Stimulated activated CD4-positive, alpha-beta T cell treated with anti-CD3 and anti-CD28 coated beads, Interleukin-4, amount 100 ng/mL, for 48 hours (primary cell): ENCODE data around the gene TADA3.

Experiments used
- DNase-seq, 2 donors: peaks; one replicate each; pipeline ENCODE4 v3.0.0-alpha.2; 2020; ENCODE audit warnings: low read depth in 2 of 2

The TADA3 gene

DNA sequence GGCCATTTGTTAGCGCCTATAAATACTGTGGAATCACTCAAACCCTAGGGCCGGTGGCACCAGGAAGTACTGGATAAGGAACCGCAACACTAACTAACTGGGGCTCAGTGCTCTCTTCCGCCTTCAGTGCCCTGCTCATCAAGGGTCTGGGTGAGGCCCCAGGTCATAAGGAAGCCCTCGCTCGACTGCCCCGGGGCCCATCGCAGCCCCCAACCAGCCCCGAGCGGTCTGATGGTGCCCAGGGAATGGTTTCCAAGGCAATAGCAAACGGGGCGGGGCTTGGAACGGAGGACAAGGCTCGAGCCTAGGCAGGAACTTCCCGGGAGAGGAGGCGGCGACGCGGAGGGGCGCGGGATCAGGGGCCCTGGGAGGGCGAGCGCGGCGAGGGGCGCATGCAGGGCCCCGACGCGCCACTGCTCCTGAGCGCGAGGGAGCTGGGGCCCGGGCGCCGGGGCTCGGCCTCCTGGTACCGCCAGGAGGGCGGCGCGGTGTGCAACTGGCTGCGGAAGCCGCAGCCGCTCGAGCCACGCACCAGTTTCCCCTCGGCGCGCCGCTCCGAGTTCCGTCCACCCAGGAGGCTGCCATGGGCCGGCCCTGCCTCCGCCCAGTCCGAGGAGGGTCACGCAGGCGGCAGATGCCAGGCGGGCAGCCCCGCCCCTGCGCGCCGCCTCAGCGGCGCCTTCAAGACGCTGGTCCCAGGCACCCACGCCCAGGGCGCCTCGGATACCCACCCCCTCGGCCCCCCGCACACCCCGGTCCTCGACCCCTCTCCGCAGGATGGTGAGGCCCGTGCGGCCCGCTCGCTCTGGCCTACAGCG, 17.6 kb upstream of the TADA3 start, which contains the start of gene TTLL3:
TTLL3 (plus strand) TSS at position 648 of the 818 bp plus-strand sequence. CDS start 400 bp downstream, outside the sequence.
- no peak for DNase-seq

DNA sequence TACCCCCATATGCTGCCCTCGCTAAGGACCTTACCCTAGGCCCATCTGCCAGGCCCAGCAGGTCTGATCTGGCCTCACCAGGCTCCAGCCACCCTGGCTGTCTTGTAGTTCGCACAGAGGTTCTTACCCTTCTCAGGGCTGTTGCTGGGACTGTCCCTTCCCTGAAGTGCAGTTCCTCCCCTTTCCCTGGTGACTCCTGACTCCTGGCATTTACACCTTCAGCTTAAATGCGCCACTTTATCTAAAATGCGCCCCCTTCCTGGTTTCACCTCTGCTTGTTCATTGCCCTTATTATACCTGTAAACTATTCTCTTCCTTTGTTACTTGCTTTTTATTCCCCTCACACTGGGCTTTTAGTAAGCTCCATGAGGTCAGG, 17.0 kb upstream of the TADA3 start:
- no peak for DNase-seq

DNA sequence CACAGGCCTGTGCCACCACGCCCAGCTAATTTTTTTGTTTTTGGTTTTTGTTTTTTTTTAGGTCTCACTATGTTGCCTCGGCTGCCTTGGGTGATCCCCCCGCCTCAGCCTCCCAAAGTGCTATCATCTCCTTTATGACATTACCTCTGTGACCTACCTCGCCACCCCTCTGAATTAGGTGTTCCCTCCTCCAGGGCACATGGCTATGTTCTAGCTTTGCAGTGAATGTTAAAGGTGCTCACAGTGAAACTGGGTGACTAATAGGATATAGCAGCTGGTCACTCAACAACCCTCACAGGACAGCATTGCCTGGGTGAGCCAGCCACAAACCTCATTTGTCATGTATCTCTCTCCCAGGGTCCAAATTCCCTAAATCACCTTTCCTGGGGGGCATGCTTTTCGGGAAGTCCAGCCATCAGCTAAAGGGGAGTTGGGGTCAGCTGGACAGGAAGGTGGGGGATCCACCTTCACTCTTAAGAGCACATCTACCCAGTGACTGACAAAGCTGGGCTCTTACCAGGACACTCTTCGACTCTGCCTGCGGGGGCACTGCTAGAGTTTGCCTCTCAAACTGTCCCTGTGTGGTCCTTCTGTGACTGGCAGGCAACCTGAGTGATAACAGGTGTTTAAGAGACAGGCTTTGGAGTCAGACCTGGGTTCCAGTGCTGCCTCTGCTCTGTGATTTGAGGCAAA, 16.2 kb upstream of the TADA3 start:
- peak in 1 of 2 donors; percentile 35 for DNase-seq

DNA sequence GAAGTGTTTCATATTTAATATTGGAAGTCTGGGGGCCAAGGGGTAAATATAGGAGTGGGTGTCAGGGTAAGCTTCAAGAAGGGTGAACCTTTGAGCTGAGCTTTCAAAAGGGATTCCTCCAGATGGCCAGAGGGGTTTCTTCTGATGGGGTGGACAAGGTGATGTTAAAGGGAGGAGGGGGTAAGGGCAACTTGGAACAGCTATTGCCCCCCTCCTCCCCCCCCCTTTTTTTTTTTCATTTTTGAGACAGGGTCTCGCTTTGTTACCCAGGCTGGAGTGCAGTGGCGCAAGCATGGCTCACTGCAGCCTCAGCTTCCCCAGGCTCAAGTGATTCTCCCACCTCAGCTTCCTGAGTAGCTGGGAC, 15.7 kb upstream of the TADA3 start:
- DNase-seq: no peak

DNA sequence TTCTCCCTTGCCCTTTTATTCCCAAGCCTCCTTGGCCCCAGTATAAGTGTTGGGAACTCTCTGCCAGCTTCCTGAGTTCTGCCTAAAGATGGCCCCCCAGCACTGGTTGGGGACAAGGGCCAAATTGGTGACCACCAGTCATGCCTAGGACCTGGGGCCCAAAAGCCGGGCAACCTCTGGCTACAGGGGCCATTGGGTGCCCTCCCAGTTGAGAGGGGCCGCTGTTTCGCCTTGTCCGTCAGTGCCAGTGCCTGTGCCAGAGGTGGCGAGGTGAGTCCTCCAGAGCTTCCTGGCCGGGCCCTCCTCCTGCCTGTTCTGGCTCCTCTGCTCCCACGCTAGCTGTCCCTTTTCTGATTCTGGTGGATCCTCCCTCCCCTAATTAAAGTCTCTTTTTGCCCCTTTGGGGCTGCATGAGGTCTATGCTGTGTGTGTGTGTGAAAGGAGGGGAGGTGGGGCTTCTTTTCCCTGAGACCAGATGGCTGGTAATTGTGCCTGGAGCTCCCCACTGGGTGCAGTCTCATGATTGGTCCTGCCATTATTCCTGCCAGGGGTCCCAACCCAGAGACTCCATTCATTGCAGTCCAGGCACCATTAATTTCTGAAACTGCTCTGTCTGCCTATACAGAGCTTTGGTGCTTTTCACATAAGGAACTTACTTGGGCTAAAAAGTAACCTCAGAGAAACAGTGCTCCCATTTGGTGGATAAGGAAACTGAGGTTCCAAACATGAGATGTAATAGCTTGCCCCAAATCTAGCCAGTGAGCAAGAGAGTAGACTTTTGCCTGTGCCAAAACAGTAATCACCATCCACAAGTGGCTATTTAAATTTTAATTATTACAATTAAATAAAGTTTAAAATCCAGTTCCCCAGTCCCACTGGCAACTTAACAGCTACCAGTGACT, 14.7 kb upstream of the TADA3 start:
- DNase-seq: no peak

DNA sequence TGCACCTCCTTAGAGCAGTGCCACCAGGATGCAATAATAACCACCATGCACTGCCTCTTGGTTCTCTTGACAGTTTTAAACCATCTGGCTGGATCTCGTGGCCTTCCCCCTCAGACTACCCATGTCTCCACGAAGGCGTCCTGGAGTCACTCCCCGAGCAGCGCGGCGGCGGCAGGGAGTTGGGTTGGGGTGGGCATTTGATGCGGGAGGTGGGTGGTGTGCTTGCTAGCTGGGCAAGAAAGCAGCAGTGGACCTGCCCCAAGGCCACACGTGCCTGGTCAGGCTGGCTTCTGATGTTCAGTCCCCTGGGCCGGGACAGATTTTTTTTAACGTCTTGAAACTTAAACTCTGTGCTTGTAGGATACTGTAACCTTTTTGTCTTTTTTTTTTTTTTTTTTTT, 13.9 kb upstream of the TADA3 start:
- DNase-seq: no peak

DNA sequence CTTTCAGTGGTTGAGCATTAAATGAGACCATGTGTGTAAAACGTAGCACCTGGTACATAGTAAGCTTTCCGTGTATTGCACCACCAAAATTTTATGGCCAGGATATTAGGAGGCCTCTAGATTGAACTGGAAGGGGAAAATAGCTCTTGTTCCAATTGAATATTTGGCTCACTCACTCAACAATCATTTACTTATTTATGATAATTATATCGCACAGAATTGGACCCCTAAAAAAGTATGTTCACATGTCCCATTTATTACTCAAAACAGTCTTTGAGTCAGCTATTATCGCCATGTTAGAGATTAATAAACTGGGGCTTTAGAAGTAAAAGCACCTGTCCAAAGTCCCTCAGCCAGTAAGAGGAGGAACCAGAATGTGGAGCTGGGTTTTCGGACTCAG, 12.7 kb upstream of the TADA3 start:
- no peak for DNase-seq

DNA sequence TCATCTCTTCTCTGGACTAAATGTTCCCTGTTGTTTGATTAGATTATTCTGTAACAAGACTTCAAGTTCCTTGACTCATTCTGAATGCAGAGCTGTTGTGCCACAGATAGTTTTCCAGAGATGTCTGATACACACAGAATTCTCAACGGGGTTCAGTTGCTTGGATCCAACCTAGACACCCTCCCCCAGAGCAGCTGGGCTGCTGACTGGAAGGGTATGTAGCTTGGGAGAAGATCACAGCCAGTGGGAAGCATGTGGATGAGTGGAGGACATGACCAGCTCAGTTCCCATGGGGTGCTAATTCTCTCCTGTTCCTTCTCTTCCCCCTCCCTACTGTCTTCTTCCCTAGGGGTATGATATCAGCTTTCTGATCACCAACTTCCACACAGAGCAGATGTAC, 11.2 kb upstream of the TADA3 start:
- no peak for DNase-seq

DNA sequence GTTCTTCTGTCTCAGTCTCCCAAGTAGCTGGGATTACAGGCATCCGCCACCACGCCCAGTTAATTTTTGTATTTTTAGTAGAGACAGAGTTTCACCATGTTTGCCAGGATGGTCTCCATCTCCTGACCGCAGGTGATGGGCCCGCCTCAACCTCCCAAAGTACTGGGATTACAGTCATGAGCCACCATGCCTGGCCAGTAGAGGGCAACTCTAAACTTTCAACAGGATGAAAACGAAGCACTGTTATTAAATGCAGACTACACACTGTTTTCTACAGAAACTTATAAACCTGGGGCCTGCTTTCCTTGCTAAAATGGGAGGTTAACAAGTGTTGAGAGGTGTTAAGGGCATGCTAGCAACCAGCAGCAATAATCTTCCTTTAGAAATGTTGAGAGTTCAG, 8.3 kb upstream of the TADA3 start:
- no peak for DNase-seq

DNA sequence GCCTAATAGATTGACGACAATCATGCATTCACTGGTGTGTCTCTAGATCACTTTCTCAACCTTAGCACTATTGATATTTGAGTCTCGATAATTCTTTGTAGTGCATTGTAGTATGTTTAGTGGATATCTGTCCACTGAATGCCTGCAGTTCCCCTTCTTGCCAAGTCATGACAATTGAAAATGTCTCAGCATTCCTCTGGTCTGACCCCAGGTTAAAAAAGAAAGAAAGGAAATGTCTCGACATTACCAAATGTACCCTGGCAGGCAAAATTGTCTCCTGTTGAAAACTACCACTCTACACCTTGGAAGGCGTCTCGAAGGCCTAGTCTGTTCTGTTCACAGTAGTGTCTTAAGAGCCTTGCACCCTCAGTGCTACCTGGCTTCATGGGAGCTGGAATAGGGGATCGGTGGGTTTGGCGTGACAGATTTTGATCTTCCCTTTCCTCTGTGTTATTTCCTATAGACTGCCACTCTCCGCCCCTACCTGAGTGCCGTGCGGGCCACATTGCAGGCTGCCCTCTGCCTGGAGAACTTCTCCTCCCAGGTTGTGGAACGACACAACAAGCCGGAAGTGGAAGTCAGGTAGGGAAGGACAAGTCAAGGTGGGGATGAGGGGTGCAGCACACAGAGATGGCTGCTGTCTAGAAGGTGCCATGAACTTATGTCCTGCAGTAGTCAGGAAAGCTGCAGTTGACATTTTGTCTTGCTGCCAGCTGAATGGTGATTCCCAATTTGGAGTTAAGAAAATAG, 5.1 kb upstream of the TADA3 start:
- DNase-seq: no peak

DNA sequence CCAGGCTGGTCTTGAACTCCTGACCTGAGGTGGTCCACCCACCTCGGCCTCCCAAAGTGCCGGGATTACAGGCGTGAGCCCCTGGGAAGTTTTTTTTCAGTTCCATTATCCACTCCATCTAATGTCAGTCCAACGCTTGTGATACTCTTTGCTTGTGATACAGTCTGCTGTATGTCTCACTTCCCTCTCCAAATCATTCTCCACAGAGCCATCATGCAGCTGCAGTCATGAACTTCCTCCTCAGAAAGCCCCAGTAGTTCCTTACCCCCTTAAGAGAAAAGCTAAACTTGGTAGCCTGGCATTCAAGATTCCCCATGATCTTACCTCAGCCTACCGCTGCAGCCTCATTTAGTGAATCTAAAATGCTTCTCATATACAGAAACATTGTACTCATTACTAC, 2.9 kb upstream of the TADA3 start:
- DNase-seq: no peak

DNA sequence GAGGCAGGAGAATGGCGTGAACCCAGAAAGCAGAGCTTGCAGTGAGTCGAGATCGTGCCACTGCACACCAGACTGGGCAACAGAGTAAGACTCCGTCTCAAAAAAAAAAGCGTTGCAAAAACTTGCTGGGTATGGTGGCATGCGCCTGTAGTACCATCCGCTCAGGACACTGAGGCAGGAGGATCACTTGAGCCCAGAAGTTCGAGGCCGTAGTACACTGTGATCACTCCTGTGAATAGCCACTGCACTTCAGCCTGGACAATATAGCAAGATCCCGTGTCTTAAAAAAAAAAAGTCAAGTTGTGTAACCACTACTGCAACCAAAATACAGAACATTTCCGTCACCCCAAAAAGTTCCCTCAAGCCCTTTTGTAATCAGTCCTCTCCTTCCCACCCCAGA, 2.1 kb upstream of the TADA3 start:
- DNase-seq: no peak

DNA sequence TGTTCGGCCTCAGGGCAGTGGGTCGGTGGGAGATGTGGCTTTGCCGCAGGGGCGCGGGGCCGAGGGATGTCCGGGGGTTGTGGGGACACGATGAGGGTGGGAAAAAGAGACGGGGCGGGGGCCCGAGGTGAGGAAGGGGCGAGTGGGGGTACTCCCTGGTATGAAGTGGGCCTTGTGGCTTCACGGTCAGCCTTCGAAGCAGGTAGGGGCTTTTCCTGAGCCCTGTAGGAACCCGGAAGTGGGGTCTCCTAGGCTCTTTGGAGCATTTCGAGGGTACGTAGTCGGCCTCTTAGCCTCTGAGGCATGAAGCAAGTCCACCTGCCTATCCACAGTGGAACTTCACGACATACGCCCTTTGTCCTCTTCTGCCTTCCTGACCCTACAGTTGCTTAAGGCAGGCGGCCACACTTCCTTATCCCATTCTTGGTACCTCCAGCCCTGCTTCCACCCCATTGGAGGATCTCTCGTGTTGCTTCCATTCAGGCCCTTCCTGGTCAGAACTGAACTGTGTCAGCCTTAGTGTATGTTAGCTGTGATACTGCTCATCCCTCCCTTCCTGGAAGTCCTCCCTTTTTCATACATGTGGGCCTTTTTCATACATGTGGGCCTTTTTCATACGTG, 998 bp upstream of the TADA3 start:
- DNase-seq: no peak

DNA sequence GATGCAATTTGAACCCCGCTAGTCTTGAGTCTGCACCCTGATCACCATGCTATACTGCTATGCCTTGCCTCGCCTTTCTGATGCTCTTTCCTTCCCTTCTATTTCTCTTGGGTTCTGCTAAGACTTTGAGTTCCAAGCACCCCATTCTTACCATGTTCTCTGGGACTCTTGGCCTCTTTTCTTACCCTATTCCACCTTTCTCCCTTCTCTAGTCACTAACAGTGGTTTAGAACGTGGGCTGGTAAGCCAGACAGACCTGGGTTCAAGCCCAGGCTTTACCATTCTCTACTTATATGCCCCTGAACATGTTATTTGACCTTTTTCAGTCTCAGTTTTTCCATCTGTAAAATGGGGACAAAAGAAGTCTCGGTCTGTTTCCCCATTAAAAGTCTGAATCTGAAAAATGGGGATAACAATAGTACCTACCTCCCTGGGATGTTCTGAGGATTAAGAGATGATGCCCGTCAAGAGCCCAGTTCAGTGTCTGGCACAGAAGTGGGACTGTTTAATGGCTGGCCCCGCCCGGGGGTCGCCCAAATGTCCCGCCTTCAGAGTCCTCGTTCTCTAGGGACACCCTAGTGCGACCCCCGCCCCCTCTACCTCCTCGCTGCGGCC, 376 bp downstream of the TADA3 start:
- DNase-seq: no peak

DNA sequence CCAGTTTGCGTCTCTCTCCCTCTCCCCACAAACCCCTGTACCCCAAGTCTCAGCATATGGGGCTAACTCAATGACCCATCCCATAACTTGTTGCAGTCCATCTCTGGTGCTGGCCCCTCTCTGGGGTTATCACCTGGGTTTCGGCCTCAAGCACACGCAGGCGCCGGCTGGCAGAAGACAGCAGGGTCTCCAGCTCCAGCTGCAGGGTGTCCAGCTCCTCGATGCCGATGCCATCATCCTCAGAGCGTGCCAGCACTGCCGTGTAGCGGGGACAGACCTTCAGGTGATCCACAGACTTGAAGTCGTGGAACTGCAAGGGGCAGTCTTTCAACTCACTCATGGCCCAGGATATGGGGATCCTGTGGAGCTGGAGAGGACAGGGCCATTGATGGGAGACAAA, 1.1 kb downstream of the TADA3 start:
- no peak for DNase-seq

DNA sequence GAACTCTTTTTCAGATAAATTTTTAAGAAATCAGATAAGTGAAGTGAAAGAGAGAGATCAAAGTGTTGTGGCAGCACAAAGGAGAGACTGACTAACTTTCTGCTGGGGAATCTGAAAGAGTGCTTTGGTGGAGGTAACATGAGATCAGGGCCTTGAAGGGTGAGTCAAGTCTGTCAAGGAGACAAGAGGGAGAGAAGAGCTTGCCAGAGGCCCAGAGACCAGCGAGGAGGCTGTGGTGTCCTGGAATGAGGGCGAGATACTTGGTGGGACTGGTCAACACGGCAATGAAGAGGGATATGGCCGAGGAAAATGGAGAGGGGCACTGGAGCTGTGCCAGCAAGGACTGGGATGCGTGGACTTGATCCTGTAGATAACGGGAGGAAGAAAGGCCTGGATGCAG, 4.6 kb downstream of the TADA3 start:
- DNase-seq: peak in 1 of 2 donors; percentile 12

DNA sequence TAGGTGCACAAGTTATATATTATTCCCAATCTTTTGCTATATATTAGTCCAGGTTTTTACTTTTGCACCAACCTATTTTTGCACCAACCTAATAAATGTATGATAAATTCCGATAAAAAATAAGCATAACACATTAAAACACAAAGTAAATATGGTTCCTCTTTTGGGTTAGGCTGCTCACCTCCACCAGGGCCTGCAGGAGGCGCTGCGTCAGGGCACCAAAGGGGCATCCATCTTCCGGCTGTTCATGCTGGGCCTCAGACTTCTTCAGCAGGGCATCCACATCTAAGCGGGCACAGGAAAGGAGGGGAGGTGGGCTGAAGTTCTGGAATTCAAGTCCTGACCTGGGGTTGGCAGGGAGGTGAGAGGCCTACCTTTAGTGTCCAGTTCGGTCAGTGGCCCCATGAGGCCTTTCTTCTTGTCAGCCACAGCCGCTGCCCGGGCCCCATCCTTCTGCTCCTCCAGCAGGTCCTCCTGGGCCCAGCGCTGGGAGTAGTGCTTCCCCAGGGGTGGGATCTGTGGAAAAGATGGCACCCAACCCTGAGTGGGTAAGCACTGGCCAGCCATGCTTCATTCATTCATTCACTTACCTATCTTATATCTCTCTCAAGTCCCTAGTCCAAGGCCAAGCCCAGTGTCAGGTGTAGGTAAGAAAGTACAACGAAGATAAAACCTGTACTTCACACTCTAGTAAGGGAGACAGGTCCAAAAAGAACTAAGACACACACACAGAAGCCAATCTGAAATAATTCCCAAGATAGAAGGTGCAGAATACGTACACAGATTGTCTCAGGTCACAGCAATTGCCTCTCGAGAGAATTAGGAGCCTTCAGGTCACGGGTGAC, 5.2 kb downstream of the TADA3 start:
- DNase-seq: no peak

DNA sequence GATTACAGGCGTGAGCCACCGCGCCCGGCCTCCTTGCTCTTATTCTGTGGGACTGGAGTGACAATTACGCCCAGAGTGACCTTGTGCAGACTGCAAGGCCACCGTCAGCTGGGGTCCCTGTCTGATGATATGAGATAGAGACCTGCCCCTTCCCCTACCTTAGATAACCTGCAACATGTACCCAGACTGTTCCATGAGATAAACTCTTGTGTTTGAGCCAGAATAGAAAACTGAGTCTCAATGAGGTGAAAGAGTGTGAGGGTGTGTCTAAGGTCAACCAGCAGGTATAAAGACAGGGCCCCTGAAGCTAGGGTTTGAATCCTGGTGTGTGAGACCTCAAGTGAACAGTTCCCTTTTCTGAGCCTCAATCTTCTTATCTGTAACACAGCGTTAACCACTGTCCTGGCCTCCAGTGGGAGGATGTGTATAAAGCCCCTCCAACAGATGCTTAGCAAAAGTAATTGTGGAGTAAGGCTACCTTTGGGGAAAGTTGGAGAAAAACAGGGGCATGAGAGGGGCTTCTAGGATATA, 6.0 kb downstream of the TADA3 start:
- no peak for DNase-seq

DNA sequence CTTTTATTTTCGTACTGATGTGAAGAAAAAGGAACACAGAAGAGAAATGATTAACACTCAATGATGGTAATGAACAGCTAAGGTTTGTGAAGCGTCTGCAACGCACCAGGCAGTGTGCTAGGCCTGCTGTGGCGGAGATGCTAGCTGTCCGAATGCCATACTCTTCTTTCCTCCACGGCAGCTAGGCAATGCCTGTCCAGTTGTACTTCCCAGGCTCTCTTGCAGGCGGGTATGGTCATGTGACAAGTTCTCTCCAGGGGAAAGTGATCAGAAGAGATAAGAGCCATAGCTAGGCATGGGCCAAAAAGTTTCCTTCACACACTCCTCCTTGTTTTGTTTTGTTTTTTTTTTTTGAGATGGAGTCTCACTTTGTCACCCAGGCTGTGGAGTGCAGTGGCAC, 6.7 kb downstream of the TADA3 start:
- no peak for DNase-seq

DNA sequence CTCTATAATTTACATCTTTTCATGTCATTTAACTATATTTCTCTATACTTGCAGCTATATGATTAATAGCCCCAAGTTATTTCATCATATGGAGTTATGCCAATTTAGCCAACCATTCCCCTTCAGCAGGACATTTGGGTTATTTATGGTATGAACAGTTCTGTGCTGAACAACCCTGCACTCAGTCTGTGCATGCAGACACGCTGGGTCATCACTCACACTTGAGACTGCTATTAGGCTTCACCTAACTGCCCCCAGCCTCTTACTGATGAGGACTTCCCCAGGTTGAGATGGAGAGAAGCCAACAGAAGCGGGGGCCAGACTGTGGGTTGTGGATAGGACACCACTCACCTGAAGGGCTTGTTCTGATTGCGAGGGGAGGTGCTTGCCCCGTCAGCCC, 7.3 kb downstream of the TADA3 start:
- no peak for DNase-seq
